ENCODE results near the gene CORO2B. TPM values are rescaled to one million over a fixed set of nuclear protein-coding genes. Genes with fewer than 3 reads are reported as not detected.

Gene CORO2B
- polyA plus RNA-seq, 1 donor from 2014 or later, result 15.1 TPM

DNA sequence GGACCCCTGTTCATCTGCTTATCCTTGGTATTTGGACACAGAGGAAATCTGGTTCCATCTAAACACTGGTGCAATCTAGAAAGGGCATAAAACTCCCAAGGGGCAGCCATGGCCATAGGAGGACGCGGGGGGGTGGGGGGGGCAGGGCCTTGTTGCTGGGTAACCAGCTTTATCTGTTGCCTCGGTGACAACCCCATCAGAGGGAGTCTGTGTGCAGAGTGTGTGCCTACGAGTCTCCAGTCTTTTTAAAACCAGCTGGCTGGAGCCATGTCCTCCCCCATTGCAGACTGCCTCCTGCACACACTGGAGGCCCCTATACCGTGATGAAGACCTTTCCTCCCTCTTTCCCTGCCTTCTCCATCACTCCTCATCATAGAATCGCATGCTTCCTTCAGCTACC, 26.4 kb upstream of the CORO2B start:
- H3K36me3 ChIP-seq (ENCODE audit: insufficient read depth, low read length), result no peaks in the 10 kb centered on the region
- no peaks in the 10 kb centered on the region for H3K9me3 ChIP-seq (ENCODE audit: low read length)
- no peaks in the 10 kb centered on the region for H4K20me1 ChIP-seq (ENCODE audit: insufficient read depth)
- H3K27me3 ChIP-seq (ENCODE audit: insufficient read depth, low read depth, low read length), result no peaks in the 10 kb centered on the region
- no peaks in the 10 kb centered on the region for H3F3A ChIP-seq (ENCODE audit: insufficient read depth, low read length, poor library complexity, severe bottlenecking)
- no peak overlapping the region for H3K27ac ChIP-seq (ENCODE audit: low read length)
- H3K4me3 ChIP-seq (ENCODE audit: low read length), result no peak overlapping the region
- no peak overlapping the region for H2AFZ ChIP-seq (ENCODE audit: low read depth, low read length)
- H3K4me2 ChIP-seq (ENCODE audit: low read length), result no peak overlapping the region
- TF ChIP-seq TAF1 (IDR thresholded peaks at IDR 0.05; ENCODE audit: low read depth), result no peak
- no peaks in the 10 kb centered on the region for H3K9me2 ChIP-seq (ENCODE audit: insufficient read depth, low read length)
- H3K79me2 ChIP-seq (replicated peaks; ENCODE audit: insufficient read depth, low read length), result no peaks in the 10 kb centered on the region
- no peak overlapping the region for H3K9ac ChIP-seq (ENCODE audit: low read length)

GRCh38 chr15:68552773-68553172, 26.0 kb upstream of the CORO2B start:
- no peak overlapping the region for H3K27ac ChIP-seq (ENCODE audit: low read length)
- H3K4me3 ChIP-seq (ENCODE audit: low read length), result no peak overlapping the region
- H2AFZ ChIP-seq (ENCODE audit: low read depth, low read length), result no peak overlapping the region
- no peak overlapping the region for H3K9ac ChIP-seq (ENCODE audit: low read length)
- H4K20me1 ChIP-seq (ENCODE audit: insufficient read depth), result no peaks in the 10 kb centered on the region
- TF ChIP-seq EZH2 (IDR thresholded peaks at IDR 0.05; ENCODE audit: borderline replicate concordance, insufficient read depth, low read length, poor library complexity, severe bottlenecking) (no peak), EP300 (conservative IDR thresholded peaks at IDR 0.05; ENCODE audit: poor library complexity, severe bottlenecking) (no peak), TAF1 (IDR thresholded peaks at IDR 0.05; ENCODE audit: low read depth) (no peak), MXI1 (conservative IDR thresholded peaks at IDR 0.05; ENCODE audit: poor library complexity, severe bottlenecking) (no peak), POLR2AphosphoS5 (IDR thresholded peaks at IDR 0.05) (no peak), SMC3 (conservative IDR thresholded peaks at IDR 0.05; ENCODE audit: poor library complexity) (no peak)
- TF ChIP-seq, protein P1, sequence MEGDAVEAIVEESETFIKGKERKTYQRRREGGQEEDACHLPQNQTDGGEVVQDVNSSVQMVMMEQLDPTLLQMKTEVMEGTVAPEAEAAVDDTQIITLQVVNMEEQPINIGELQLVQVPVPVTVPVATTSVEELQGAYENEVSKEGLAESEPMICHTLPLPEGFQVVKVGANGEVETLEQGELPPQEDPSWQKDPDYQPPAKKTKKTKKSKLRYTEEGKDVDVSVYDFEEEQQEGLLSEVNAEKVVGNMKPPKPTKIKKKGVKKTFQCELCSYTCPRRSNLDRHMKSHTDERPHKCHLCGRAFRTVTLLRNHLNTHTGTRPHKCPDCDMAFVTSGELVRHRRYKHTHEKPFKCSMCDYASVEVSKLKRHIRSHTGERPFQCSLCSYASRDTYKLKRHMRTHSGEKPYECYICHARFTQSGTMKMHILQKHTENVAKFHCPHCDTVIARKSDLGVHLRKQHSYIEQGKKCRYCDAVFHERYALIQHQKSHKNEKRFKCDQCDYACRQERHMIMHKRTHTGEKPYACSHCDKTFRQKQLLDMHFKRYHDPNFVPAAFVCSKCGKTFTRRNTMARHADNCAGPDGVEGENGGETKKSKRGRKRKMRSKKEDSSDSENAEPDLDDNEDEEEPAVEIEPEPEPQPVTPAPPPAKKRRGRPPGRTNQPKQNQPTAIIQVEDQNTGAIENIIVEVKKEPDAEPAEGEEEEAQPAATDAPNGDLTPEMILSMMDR (IDR thresholded peaks at IDR 0.05; ENCODE audit: poor library complexity, severe bottlenecking), result no peak
- no peaks in the 10 kb centered on the region for H3K9me2 ChIP-seq (ENCODE audit: insufficient read depth, low read length)
- no peaks in the 10 kb centered on the region for H3K79me2 ChIP-seq (replicated peaks; ENCODE audit: insufficient read depth, low read length)
- no peaks in the 10 kb centered on the region for H3K36me3 ChIP-seq (ENCODE audit: insufficient read depth, low read length)
- no peaks in the 10 kb centered on the region for H3K9me3 ChIP-seq (ENCODE audit: low read length)
- H3K4me2 ChIP-seq (ENCODE audit: low read length), result no peak overlapping the region
- H3F3A ChIP-seq (ENCODE audit: insufficient read depth, low read length, poor library complexity, severe bottlenecking), result no peaks in the 10 kb centered on the region
- H3K27me3 ChIP-seq (ENCODE audit: insufficient read depth, low read depth, low read length), result no peaks in the 10 kb centered on the region

DNA sequence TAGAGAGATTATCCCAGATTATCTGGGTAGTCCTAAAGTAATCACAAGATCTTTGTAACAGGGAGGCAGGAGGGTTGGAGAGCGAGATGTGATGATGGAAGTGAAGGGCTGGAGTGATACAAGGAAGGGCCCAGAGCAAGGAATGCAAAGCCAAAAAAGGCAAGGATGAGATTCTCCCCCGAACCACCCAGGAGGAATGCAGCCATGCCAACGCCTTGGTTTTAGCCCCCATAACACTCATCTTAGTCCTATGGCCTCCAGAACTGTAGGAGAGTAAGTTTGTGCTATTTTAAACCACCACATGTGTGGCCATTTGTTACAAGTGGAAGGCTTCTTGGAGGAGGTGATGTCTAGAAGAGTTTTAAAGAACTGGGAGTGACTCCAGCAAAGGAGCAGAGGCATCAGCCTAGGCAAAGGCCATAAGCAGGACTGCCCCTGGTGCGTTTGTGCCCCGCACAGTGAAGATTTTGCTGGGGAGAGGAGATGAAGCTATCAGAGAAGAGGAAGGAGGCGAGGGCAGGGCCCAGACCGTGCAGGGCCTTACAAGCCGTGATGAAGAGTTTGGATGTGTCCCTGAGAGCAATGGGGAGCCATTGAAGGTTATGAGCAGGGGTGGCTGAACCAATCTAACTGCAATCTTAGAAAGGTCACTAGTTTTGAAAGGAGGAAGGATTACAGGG, 25.3 kb upstream of the CORO2B start:
- Histone ChIP-seq H4K20me1 (ENCODE audit: insufficient read depth) (no peaks in the 10 kb centered on the region), H3K9ac (ENCODE audit: low read length) (no peak overlapping the region), H3K4me3 (ENCODE audit: low read length) (no peak overlapping the region), H3K9me3 (ENCODE audit: low read length) (no peaks in the 10 kb centered on the region), H3K27me3 (ENCODE audit: insufficient read depth, low read depth, low read length) (peaks cover 2% of the 10 kb centered on the region), H3K4me2 (ENCODE audit: low read length) (no peak overlapping the region), H2AFZ (ENCODE audit: low read depth, low read length) (no peak overlapping the region), H3K27ac (ENCODE audit: low read length) (no peak overlapping the region), H3F3A (ENCODE audit: insufficient read depth, low read length, poor library complexity, severe bottlenecking) (no peaks in the 10 kb centered on the region), H3K79me2 (replicated peaks; ENCODE audit: insufficient read depth, low read length) (no peaks in the 10 kb centered on the region), H3K36me3 (ENCODE audit: insufficient read depth, low read length) (no peaks in the 10 kb centered on the region), H3K9me2 (ENCODE audit: insufficient read depth, low read length) (no peaks in the 10 kb centered on the region)
- TF ChIP-seq MXI1 (conservative IDR thresholded peaks at IDR 0.05; ENCODE audit: poor library complexity, severe bottlenecking) (no peak), POLR2AphosphoS5 (IDR thresholded peaks at IDR 0.05) (no peak), TAF1 (IDR thresholded peaks at IDR 0.05; ENCODE audit: low read depth) (no peak)
- TF ChIP-seq, protein P1 (IDR thresholded peaks at IDR 0.05; ENCODE audit: poor library complexity, severe bottlenecking), result no peak
- TF ChIP-seq, protein P2, sequence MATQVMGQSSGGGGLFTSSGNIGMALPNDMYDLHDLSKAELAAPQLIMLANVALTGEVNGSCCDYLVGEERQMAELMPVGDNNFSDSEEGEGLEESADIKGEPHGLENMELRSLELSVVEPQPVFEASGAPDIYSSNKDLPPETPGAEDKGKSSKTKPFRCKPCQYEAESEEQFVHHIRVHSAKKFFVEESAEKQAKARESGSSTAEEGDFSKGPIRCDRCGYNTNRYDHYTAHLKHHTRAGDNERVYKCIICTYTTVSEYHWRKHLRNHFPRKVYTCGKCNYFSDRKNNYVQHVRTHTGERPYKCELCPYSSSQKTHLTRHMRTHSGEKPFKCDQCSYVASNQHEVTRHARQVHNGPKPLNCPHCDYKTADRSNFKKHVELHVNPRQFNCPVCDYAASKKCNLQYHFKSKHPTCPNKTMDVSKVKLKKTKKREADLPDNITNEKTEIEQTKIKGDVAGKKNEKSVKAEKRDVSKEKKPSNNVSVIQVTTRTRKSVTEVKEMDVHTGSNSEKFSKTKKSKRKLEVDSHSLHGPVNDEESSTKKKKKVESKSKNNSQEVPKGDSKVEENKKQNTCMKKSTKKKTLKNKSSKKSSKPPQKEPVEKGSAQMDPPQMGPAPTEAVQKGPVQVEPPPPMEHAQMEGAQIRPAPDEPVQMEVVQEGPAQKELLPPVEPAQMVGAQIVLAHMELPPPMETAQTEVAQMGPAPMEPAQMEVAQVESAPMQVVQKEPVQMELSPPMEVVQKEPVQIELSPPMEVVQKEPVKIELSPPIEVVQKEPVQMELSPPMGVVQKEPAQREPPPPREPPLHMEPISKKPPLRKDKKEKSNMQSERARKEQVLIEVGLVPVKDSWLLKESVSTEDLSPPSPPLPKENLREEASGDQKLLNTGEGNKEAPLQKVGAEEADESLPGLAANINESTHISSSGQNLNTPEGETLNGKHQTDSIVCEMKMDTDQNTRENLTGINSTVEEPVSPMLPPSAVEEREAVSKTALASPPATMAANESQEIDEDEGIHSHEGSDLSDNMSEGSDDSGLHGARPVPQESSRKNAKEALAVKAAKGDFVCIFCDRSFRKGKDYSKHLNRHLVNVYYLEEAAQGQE (IDR thresholded peaks at IDR 0.05; ENCODE audit: borderline replicate concordance), result no peak

All from neural cell (in vitro differentiated cells).